Right atrium auricular region (tissue), 2 donors: ENCODE results near the gene RIOK1. TPM values are rescaled to one million over a fixed set of nuclear protein-coding genes. Genes with fewer than 3 reads are reported as not detected.

Source experiments
- DNase-seq: peaks from one replicate; pipeline ENCODE4 v3.0.0-alpha.2; 2019; ENCODE audit warnings: low spot score
- H3K27ac ChIP-seq, 2 donors: fragments of 200-600 bp; sonication (generic); 1 replicate in 1 of 2; 2 replicates in 1 of 2; pipeline ENCODE4 v1.5.1; 2016 to 2019
- H3K27me3 ChIP-seq, 2 donors: fragments of 200-600 bp; sonication (generic); one replicate each; pipeline versions ENCODE4 v1.5.1 to v1.6.0; 2017 to 2019
- H3K36me3 ChIP-seq: fragments of 200-600 bp; sonication (generic); one replicate; pipeline ENCODE4 v1.5.1; 2016
- H3K4me1 ChIP-seq, 2 donors: fragments of 200-600 bp; sonication (generic); one replicate each; pipeline versions ENCODE4 v1.5.1 to v1.6.0; 2017 to 2019
- H3K4me3 ChIP-seq, 2 donors: fragments of 200-600 bp; sonication (generic); 1 replicate in 1 of 2; 2 replicates in 1 of 2; pipeline ENCODE4 v1.5.1; 2017 to 2019; ENCODE audit warnings: mild to moderate bottlenecking in 1 of 2, moderate library complexity in 1 of 2
- H3K9me3 ChIP-seq, 2 donors: fragments of 200-600 bp; sonication (generic); one replicate each; pipeline ENCODE4 v1.5.1; 2019
- total RNA-seq, 2 donors: library from RNA; depleted of rRNA; stranded (reverse); fragments of >200 nt; gene quantifications; one replicate each; pipeline ENCODE4 v1.1.0, GENCODE V29; 2016
- TF ChIP-seq, protein P1 (sequence below), 2 donors: fragments of 200-600 bp; sonication (generic); IDR thresholded peaks; one replicate each; pipeline ENCODE4 v1.5.1; 2019; ENCODE audit warnings: antibody characterized with exemption in 2 of 2

The RIOK1 gene
- total RNA-seq, 2 donors from 2014 or later: 8.5 to 13.9 TPM

DNA sequence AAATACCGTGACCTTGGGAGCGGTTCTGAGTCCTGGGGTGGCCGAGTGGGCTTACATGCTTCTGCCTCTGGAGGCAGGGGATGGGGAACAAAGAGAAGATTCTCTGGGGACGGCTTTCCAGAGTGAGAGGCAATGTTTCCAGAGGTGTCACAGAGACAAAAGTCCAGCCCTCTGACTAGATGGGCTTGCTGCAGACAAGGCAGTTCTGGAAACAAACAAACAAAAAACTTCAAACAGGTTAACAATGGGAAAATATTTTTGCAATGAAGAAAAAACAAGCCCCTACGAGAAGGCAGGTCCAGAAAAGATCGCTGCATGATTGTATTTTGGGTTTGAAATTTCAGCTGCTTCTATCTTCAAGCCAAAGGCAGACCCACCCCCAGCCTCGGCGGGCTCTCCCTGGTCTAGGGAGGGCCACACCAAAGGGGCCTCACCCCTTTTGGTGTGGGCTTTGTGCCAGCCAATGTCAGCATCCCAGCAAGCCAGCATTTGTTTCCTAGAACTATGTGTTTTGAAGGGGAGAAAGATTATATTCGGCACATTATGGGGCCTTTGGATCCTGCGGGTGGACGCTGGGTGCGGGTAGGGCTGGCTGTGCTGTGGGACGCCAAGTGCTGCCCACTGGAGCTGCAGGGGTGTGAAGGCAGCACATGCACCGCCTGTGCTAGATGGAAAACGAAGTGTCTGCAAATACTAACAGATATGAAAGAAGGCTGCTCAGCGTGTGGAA, 42.9 kb downstream of the RIOK1 start:
- no peaks in the 10 kb centered on the region for H3K36me3 ChIP-seq
- H3K27me3 ChIP-seq: no peaks in the 10 kb centered on the region
- no peak overlapping the region for H3K27ac ChIP-seq
- H3K9me3 ChIP-seq: no peaks in the 10 kb centered on the region
- TF ChIP-seq, protein P1, sequence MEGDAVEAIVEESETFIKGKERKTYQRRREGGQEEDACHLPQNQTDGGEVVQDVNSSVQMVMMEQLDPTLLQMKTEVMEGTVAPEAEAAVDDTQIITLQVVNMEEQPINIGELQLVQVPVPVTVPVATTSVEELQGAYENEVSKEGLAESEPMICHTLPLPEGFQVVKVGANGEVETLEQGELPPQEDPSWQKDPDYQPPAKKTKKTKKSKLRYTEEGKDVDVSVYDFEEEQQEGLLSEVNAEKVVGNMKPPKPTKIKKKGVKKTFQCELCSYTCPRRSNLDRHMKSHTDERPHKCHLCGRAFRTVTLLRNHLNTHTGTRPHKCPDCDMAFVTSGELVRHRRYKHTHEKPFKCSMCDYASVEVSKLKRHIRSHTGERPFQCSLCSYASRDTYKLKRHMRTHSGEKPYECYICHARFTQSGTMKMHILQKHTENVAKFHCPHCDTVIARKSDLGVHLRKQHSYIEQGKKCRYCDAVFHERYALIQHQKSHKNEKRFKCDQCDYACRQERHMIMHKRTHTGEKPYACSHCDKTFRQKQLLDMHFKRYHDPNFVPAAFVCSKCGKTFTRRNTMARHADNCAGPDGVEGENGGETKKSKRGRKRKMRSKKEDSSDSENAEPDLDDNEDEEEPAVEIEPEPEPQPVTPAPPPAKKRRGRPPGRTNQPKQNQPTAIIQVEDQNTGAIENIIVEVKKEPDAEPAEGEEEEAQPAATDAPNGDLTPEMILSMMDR (IDR thresholded peaks at IDR 0.05): no peak
- peak overlapping the region in 1 of 2 donors; percentile 5 for H3K4me3 ChIP-seq
- peaks cover 0 to 15% of the 10 kb centered on the region in 2 donors for H3K4me1 ChIP-seq
- DNase-seq: no peak

DNA sequence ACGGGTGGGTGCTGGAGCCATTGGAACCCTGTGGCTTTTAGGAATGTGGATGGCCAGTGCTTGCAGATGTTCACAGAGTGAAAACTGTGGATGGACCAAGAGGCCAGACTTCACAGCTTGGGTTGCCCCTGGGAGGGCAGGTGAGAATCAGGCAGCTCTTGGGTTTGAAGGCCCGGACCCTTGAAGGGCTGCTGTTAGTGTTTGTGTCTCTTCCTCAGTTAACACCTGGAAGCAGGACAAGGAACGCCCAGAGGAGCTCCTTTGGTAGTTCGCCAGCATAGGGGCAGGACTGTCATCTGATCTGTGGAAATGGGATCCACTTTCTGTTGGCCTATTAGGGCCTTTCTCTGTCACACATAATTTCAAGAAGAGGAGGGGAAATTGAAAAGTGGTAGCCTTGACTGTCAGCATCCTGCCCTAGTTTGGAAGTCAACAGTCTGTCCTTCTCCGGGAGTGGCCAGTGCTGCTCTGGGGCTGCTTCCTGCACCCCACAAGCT, 43.6 kb downstream of the RIOK1 start:
- H3K36me3 ChIP-seq: no peaks in the 10 kb centered on the region
- no peak overlapping the region for H3K27ac ChIP-seq
- H3K4me1 ChIP-seq: peaks cover 0 to 15% of the 10 kb centered on the region in 2 donors
- H3K9me3 ChIP-seq: no peaks in the 10 kb centered on the region
- no peaks in the 10 kb centered on the region for H3K27me3 ChIP-seq
- no peak for DNase-seq
- H3K4me3 ChIP-seq: no peak overlapping the region
- TF ChIP-seq, protein P1 (IDR thresholded peaks at IDR 0.05): no peak

DNA sequence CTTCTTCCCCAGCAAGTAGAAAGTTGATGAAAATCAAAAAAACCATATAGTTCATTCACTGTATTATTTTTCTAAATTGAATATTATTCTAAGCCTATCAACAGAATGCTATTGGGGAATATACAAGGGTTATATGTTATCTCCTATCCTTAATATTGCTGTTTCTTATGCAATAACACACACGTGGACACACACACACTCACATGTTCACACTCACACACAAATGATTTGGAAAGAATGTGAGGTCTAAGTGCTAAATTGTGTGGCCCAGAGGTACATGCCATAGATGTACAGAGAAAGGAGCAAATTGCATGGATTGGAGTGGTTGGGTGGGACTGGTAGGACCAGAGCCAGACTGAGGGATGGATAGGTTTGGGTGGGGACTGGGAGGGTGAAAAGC, 45.1 kb downstream of the RIOK1 start:
- no peak overlapping the region for H3K27ac ChIP-seq
- TF ChIP-seq, protein P1 (IDR thresholded peaks at IDR 0.05): no peak
- H3K36me3 ChIP-seq: no peaks in the 10 kb centered on the region
- DNase-seq: no peak
- no peaks in the 10 kb centered on the region for H3K9me3 ChIP-seq
- H3K4me3 ChIP-seq: no peak overlapping the region
- H3K27me3 ChIP-seq: no peaks in the 10 kb centered on the region
- H3K4me1 ChIP-seq: peaks cover 0 to 15% of the 10 kb centered on the region in 2 donors

DNA sequence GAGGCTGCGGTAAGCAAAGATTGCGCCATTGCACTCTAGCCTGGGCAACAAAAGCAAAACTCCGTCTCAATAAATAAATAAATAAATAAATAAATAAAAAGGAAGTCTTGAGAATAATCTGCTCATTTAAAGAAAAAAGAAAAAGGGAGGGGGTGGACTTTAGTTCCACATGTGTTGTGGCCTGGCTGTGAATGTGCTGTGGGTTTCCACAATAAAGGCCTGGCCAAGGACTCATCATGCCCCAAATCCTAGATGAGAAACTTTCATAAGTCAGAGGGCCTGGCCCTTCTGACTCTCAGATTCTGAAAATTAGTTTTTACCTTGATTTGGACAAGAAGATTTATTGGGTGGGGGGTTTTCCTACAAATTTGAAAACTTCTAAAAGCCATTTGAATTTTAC, 48.4 kb downstream of the RIOK1 start:
- Histone ChIP-seq H3K4me1 (no peaks in the 10 kb centered on the region), H3K9me3 (no peaks in the 10 kb centered on the region), H3K27ac (no peak overlapping the region), H3K36me3 (no peaks in the 10 kb centered on the region), H3K27me3 (no peaks in the 10 kb centered on the region), H3K4me3 (no peak overlapping the region)
- TF ChIP-seq, protein P1 (IDR thresholded peaks at IDR 0.05): no peak
- no peak for DNase-seq

DNA sequence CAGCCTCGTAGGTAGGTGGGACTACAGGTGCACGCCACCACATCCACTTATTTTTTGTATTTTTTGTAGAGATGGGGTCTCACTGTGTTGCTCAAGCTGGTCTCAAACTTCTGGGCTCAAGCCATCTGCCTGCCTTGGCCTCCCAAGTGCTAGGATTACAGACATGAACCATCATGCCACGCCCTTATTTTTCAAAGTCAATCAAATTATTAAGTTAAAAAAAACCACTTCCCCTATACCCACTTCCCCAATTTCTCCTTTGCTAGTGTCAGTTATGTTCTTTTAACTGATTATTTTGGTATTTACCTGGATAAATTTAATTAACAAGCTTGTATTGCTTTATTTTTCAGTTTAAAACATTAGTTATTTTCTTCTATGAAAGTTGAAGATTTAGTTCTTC, 49.6 kb downstream of the RIOK1 start:
- TF ChIP-seq, protein P1 (IDR thresholded peaks at IDR 0.05): no peak
- Histone ChIP-seq H3K27ac (no peak overlapping the region), H3K4me3 (no peak overlapping the region), H3K9me3 (no peaks in the 10 kb centered on the region), H3K27me3 (no peaks in the 10 kb centered on the region), H3K4me1 (no peaks in the 10 kb centered on the region), H3K36me3 (no peaks in the 10 kb centered on the region)
- DNase-seq: no peak

DNA sequence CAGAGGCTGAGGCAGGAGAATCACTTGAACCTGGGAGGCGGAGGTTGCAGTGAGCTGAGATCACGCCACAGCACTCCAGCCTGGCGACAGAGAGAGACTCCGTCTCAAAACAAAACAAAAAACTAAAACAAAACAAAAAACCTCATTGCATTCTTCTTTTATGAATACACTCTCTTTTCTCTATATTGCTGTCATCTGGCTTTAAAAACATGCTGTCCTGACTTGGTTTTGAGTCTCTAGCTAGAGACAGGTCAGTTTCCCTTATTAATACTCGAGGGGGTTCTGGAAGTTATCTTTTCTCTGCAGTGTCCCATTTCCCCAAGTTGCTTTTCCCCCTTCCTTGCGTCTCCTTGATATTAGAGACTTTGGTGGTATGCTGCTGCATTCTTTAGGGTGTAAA, 50.9 kb downstream of the RIOK1 start:
- Histone ChIP-seq H3K9me3 (no peaks in the 10 kb centered on the region), H3K36me3 (no peaks in the 10 kb centered on the region), H3K4me3 (no peak overlapping the region), H3K27ac (no peak overlapping the region), H3K4me1 (no peaks in the 10 kb centered on the region), H3K27me3 (no peaks in the 10 kb centered on the region)
- TF ChIP-seq, protein P1 (IDR thresholded peaks at IDR 0.05): no peak
- DNase-seq: no peak
